Measurements from ENCODE around the gene ADORA2A.
A peak's percentile ranks its signal among the peaks of the same experiment; 100 is the strongest.

Gene ADORA2A

GRCh38 chr22:24426851-24427499, 424 bp upstream of the ADORA2A start:
- Histone ChIP-seq H3K9ac (ENCODE audit: low read length) (peak overlapping the region; percentile 96), H3K4me1 (ENCODE audit: low read length) (peaks cover 34% of the 10 kb centered on the region), H3K4me3 (ENCODE audit: low read length) (peak overlapping the region; percentile 79), H3K79me2 (ENCODE audit: low read length) (peaks cover 42% of the 10 kb centered on the region), H3F3A (ENCODE audit: insufficient read depth, low read length) (peaks cover 27% of the 10 kb centered on the region), H3K27ac (ENCODE audit: low read length) (peak overlapping the region; percentile 96), H3K9me3 (replicated peaks; ENCODE audit: insufficient read depth, low read length) (no peaks in the 10 kb centered on the region), H3K27me3 (replicated peaks; ENCODE audit: insufficient read depth, low read length) (no peaks in the 10 kb centered on the region), H4K20me1 (ENCODE audit: insufficient read depth, low read length) (no peaks in the 10 kb centered on the region), H3K36me3 (replicated peaks; ENCODE audit: insufficient read depth, low read length) (no peaks in the 10 kb centered on the region), H3K9me2 (replicated peaks; ENCODE audit: insufficient read depth, low read length) (no peaks in the 10 kb centered on the region), H2AFZ (ENCODE audit: low read length) (peak overlapping the region; percentile 39), H3K4me2 (ENCODE audit: low read depth, low read length) (peak overlapping the region; percentile 98)
- no peak for DNase-seq
- TF ChIP-seq EZH2 (optimal IDR thresholded peaks at IDR 0.05; ENCODE audit: low read depth, low read length) (no peak), CTCF (IDR thresholded peaks at IDR 0.05; ENCODE audit: low read length) (no peak), EZH2phosphoT487 (IDR thresholded peaks at IDR 0.05; ENCODE audit: low read length) (no peak)

- peaks cover 61% of the 10 kb centered on the region for H3K79me2 ChIP-seq (ENCODE audit: low read length)
- H3K27me3 ChIP-seq (replicated peaks; ENCODE audit: insufficient read depth, low read length): no peaks in the 10 kb centered on the region
- peak overlapping the region; percentile 96 for H3K27ac ChIP-seq (ENCODE audit: low read length)
- no peak overlapping the region for H2AFZ ChIP-seq (ENCODE audit: low read length)
- H4K20me1 ChIP-seq (ENCODE audit: insufficient read depth, low read length): no peaks in the 10 kb centered on the region
- H3K4me1 ChIP-seq (ENCODE audit: low read length): peaks cover 53% of the 10 kb centered on the region
- TF ChIP-seq EZH2 (optimal IDR thresholded peaks at IDR 0.05; ENCODE audit: low read depth, low read length) (no peak), EZH2phosphoT487 (IDR thresholded peaks at IDR 0.05; ENCODE audit: low read length) (no peak), CTCF (IDR thresholded peaks at IDR 0.05; ENCODE audit: low read length) (no peak)
- H3K9me3 ChIP-seq (replicated peaks; ENCODE audit: insufficient read depth, low read length): no peaks in the 10 kb centered on the region
- no peaks in the 10 kb centered on the region for H3K36me3 ChIP-seq (replicated peaks; ENCODE audit: insufficient read depth, low read length)
- H3K9ac ChIP-seq (ENCODE audit: low read length): peak overlapping the region; percentile 96
- H3K4me2 ChIP-seq (ENCODE audit: low read depth, low read length): peak overlapping the region; percentile 98
- no peaks in the 10 kb centered on the region for H3K9me2 ChIP-seq (replicated peaks; ENCODE audit: insufficient read depth, low read length)
- DNase-seq: peak; percentile 19
- H3K4me3 ChIP-seq (ENCODE audit: low read length): peak overlapping the region; percentile 79
- peaks cover 43% of the 10 kb centered on the region for H3F3A ChIP-seq (ENCODE audit: insufficient read depth, low read length)
Measured at GRCh38 chr22:24428751-24429410, 1.5 kb downstream of the ADORA2A start.

GRCh38 chr22:24429411-24430365, 2.3 kb downstream of the ADORA2A start:
- Histone ChIP-seq H3F3A (ENCODE audit: insufficient read depth, low read length) (peaks cover 51% of the 10 kb centered on the region), H3K4me1 (ENCODE audit: low read length) (peaks cover 61% of the 10 kb centered on the region), H3K27me3 (replicated peaks; ENCODE audit: insufficient read depth, low read length) (no peaks in the 10 kb centered on the region), H4K20me1 (ENCODE audit: insufficient read depth, low read length) (no peaks in the 10 kb centered on the region), H2AFZ (ENCODE audit: low read length) (no peak overlapping the region), H3K9me2 (replicated peaks; ENCODE audit: insufficient read depth, low read length) (no peaks in the 10 kb centered on the region), H3K36me3 (replicated peaks; ENCODE audit: insufficient read depth, low read length) (no peaks in the 10 kb centered on the region), H3K9me3 (replicated peaks; ENCODE audit: insufficient read depth, low read length) (no peaks in the 10 kb centered on the region), H3K9ac (ENCODE audit: low read length) (peak overlapping the region; percentile 96), H3K79me2 (ENCODE audit: low read length) (peaks cover 61% of the 10 kb centered on the region), H3K27ac (ENCODE audit: low read length) (peak overlapping the region; percentile 96), H3K4me3 (ENCODE audit: low read length) (peak overlapping the region; percentile 79), H3K4me2 (ENCODE audit: low read depth, low read length) (peak overlapping the region; percentile 98)
- peak; percentile 84 for DNase-seq
- TF ChIP-seq EZH2phosphoT487 (IDR thresholded peaks at IDR 0.05; ENCODE audit: low read length) (no peak), CTCF (IDR thresholded peaks at IDR 0.05; ENCODE audit: low read length) (no peak), EZH2 (optimal IDR thresholded peaks at IDR 0.05; ENCODE audit: low read depth, low read length) (no peak)

Measured in MM.1S (cell line).